IPS-NIHi11 (cell line): ENCODE data around the gene TMEM174.

ENCODE experiments used
- DNase-seq: peaks from one replicate; pipeline ENCODE4 v3.0.0; 2012; ENCODE audit warnings: mixed read lengths, low spot score

Gene TMEM174

GRCh38 chr5:73153513-73153912 is 19.5 kb upstream of the TMEM174 start:
- no peak for DNase-seq

DNA sequence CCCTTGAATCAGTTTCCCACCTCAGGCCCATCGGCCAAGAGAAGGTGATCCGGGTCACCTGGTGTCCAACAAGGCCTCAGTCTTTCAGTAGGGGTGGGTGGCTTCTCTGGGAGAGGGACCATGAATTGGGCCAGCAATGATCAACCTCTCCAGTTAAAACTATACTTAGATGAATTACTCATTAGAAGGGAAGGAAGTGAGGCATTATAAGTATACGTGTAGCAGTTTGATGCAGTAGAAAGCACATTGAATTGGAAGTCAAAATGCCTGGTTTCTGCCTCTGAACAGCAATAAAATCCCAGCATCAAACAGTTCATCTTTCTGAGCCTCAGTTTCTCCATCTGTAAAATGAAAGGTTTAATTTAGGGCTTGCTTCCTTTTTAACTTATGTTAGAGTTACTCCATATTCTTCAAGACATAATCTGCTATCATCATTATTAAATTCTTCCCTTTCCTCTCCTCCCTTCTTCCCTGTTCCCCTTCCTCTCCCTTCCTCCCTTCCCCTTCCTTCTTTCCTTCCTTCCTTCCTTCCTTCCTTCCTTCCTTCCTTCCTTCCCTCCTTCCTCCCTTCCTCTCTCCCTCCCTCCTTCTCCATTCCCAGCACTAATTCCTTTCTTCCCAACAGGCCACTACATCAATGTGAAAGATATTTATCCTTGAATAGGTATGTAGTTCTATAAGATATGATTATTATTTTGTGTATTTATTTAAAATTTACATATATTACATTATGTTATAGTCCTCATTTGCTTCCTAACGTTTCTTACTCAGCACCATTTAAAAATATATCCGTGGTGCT is 18.6 kb upstream of the TMEM174 start:
- no peak for DNase-seq

GRCh38 chr5:73155271-73156222 is 17.4 kb upstream of the TMEM174 start:
- no peak for DNase-seq

DNA sequence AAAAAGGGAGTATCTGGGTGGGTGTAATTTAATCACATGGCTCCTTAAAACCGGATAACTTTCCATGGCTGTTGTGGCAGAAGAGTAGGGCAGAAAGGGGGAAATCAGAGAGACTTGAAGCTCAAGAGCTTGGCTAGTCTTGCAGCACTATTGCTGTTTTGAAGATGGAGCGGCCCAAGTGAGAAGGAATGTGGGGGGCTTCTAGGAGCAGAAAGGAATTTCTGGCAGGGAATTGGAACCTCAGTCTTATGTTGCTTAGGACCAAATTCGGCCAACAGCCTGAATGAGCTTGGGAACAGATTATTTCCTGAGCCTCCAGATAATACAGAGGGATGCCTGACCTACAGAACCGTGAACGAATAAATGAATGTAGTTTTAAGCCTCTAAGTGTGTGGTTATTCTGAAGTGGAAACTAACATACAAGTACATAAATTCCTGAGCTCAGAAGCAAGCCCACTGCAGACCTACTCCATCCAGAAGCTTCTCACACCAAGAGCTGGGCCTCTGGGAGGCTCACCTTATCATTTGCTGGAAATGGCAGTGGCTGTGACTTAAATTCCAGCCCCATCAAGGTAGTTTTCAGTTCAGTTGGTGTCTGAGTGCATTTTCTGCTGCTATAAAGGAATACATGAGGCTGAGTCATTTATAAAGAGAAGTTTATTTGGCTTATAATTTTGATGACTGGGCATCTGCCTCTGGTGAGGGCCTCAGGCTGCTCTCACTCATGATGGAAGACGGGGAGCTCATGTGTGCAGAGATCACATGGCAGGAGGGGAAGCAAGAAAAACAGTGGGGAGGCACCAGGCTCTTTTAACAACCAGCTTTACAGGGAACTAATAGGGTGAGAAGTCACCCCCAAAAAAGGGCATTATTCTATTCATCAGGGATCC is 15.3 kb upstream of the TMEM174 start:
- no peak for DNase-seq

DNA sequence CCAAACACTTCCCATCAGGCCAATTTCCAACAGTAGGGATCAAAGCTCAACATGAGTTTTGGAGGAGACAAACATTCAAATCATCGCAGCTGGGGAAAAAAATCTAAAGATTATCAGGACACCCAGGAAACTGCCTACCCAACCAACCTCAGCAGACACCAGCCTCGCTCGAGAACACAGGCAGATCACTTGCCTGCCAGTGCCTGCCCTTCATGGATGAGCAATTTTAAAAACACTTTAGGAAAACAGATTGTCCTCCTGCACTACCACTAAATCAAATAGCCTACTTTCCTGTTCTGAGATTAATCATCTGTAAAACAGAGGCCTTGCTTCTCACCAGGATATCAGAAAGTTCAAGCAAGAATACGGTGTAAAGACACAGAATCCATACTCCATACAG is 14.7 kb upstream of the TMEM174 start:
- no peak for DNase-seq

DNA sequence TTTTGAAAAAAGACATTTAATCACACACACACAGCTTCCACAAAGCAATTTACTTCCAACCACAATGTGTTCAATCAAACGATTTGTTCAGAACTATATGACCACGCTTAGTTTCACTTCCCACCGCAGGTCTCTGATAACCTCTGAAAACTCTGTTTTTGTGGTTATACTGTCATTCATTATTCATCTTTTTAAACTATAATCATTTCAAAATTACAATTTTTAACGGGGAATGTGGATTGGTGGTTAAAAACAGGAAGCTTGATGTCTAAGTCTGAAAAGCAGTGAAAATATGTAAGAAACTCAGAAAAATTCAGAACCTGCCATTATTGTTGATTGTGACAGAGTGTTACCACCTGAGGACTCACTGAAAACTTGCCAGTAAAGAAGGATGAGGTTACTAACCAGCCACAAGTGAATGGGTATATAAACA is 12.7 kb upstream of the TMEM174 start:
- DNase-seq, result no peak

GRCh38 chr5:73170522-73170921 is 2.5 kb upstream of the TMEM174 start:
- DNase-seq, result peak; percentile 40

- DNase-seq, result no peak
These were observed 1.5 kb upstream of the TMEM174 start for GRCh38 chr5:73171495-73171894.

DNA sequence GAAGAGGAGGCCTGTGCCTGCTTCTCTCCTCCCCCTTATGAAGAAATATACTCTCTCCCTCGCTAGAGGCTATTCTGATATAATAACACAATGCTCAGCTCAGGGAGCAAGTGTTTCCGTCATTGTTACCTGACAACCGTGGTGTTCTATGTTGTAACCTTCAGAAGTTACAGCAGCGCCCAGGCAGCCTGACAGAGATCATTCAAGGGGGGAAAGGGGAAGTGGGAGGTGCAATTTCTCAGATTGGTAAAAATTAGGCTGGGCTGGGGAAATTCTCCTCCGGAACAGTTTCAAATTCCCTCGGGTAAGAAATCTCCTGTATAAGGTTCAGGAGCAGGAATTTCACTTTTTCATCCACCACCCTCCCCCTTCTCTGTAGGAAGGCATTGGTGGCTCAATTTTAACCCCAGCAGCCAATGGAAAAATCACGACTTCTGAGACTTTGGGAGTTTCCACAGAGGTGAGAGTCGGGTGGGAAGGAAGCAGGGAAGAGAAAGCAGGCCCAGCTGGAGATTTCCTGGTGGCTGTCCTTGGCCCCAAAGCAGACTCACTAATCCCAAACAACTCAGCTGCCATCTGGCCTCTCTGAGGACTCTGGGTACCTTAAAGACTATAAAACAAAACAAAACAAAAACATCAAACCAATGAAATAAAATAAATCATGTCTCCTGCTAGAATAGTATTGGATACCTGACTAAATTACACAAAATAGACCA is 1.3 kb downstream of the TMEM174 start:
- no peak for DNase-seq

DNA sequence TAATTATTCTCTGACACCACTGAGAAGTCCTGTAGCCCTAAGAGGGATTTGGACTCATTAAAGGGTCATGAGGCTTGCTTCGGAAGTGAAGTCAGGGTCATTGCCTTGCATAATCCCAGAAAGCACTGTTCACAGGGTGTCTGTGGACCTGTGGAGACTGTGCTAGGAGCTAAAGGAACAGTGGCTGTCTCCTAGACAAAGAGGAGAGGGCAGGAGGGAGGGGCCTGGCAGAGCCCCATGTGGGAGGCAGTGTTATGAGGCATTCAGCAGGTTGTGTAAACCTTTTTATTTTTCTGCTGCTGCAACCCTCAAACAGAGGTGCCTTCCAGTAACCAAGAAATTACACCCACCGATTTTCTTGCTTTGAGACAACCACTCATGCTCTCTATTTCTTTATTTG is 3.3 kb downstream of the TMEM174 start:
- DNase-seq, result no peak

- no peak for DNase-seq
These were observed 5.3 kb downstream of the TMEM174 start for GRCh38 chr5:73178265-73178664.

- no peak for DNase-seq
These were observed 6.7 kb downstream of the TMEM174 start for GRCh38 chr5:73179730-73180129.

- DNase-seq, result no peak
These were observed 7.6 kb downstream of the TMEM174 start for GRCh38 chr5:73180566-73180965.

GRCh38 chr5:73182307-73182706 is 9.3 kb downstream of the TMEM174 start:
- DNase-seq, result no peak

- no peak for DNase-seq
These were observed 10.0 kb downstream of the TMEM174 start for GRCh38 chr5:73183000-73183399.

GRCh38 chr5:73183481-73183891 is 10.5 kb downstream of the TMEM174 start:
- no peak for DNase-seq

GRCh38 chr5:73186976-73187375 is 14.0 kb downstream of the TMEM174 start:
- DNase-seq, result no peak

DNA sequence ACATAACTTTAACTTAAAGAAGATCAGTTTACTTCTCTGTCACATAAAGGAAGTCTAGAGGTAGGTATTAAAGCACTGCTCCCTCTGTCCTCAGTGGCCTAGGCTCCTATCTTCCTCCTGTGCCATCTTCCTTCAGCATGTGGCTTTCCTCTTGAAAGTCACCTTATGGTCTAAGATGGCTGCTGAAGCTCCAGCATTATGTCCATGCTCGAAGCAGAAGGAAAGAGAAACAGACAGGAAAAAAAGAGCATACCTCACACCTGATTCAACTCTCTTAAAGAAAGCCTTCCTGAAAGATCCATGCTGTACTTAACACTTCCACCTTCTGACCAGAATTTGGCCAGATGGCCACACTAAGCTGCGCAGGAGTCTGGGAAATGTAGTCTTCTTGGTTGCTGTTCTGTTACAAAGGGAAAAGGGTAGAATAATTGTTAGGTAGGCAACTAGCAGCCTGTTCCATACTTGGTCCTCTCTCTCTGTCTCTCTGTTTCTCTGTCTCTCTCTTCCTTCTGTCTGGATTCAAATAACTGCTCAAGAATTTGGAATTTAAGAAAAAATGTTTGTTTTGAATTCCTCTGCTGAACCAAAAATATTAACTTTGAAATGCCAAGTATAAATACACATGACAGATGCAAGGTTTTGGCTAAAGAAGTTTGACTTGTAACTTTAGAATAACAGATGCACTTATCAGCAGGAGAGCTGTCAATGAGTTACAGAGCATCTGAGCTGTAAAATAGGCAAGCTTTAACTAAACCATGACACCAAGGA is 16.0 kb downstream of the TMEM174 start:
- no peak for DNase-seq

- no peak for DNase-seq
These were observed 16.9 kb downstream of the TMEM174 start for GRCh38 chr5:73189871-73190376.

GRCh38 chr5:73192370-73192769 is 19.4 kb downstream of the TMEM174 start:
- DNase-seq, result no peak
